ENCODE results near the gene AGL.

GRCh38 chr1:99877568-99877967 is 27.4 kb downstream of the AGL start:
- no peak for TF ChIP-seq CTCF (conservative IDR thresholded peaks at IDR 0.05; ENCODE audit: low read length)
- TF ChIP-seq EZH2phosphoT487 (IDR thresholded peaks at IDR 0.05; ENCODE audit: borderline replicate concordance, low read depth, low read length), result no peak

Measured in OCI-LY7 (cell line).